ENCODE measurements around the gene TRIAP1.

Gene TRIAP1

DNA sequence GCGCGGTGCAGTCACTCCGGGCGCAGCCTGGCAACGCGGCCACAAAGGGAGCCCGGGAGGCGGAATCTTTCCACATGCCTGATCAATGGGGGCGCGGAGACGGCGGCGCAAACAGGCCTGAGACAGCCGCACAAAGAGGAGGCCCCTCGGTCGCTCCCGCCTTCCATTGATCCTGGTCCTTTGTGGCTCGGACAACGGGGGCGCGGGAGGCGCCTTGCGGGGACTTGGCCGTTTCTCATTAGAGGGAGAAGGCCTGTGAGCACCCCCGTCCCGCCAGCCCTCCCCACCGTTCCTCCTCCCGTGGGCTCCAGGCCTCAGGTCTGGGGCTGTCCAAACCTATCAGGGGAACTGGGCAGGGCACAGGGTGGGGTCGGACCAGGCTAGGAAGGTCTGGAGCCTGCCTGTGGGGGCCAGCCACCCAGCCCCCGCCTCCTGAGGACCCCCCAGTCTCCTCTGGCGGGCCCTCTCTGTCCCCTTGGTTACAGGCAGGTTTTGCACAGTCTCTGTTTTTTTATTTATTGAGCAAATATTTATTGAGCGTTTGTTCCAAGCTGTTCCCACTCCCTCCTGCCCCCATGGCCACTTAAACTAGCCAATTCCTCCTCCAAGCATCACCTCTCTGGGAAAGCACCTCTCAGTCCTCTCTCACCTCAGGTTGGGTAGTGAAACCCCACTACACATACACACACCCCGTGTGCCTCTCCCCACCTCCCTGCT lies 48.2 kb downstream of the TRIAP1 start:
- no peak overlapping the region for H3K4me3 ChIP-seq (ENCODE audit: low read length, poor library complexity, severe bottlenecking)
- no peaks in the 10 kb centered on the region for H3K9me2 ChIP-seq (replicated peaks; ENCODE audit: low read depth, low read length)
- no peaks in the 10 kb centered on the region for H3F3A ChIP-seq (ENCODE audit: low read depth)
- H3K4me2 ChIP-seq (ENCODE audit: low read depth, low read length, poor library complexity, severe bottlenecking), result no peak overlapping the region
- H4K20me1 ChIP-seq (ENCODE audit: insufficient read depth, low read length, poor library complexity, severe bottlenecking), result no peaks in the 10 kb centered on the region
- no peak overlapping the region for H3K9ac ChIP-seq (ENCODE audit: low read depth, low read length, poor library complexity, severe bottlenecking)
- no peaks in the 10 kb centered on the region for H3K9me3 ChIP-seq (ENCODE audit: insufficient read depth, low read depth, low read length)
- no peak for TF ChIP-seq EZH2phosphoT487 (IDR thresholded peaks at IDR 0.05; ENCODE audit: borderline replicate concordance)
- TF ChIP-seq, protein P1, sequence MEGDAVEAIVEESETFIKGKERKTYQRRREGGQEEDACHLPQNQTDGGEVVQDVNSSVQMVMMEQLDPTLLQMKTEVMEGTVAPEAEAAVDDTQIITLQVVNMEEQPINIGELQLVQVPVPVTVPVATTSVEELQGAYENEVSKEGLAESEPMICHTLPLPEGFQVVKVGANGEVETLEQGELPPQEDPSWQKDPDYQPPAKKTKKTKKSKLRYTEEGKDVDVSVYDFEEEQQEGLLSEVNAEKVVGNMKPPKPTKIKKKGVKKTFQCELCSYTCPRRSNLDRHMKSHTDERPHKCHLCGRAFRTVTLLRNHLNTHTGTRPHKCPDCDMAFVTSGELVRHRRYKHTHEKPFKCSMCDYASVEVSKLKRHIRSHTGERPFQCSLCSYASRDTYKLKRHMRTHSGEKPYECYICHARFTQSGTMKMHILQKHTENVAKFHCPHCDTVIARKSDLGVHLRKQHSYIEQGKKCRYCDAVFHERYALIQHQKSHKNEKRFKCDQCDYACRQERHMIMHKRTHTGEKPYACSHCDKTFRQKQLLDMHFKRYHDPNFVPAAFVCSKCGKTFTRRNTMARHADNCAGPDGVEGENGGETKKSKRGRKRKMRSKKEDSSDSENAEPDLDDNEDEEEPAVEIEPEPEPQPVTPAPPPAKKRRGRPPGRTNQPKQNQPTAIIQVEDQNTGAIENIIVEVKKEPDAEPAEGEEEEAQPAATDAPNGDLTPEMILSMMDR (conservative IDR thresholded peaks at IDR 0.05; ENCODE audit: low read length), result no peak
- H3K27me3 ChIP-seq (ENCODE audit: insufficient read depth, low read length, poor library complexity, severe bottlenecking), result no peaks in the 10 kb centered on the region
- H3K79me2 ChIP-seq (ENCODE audit: insufficient read depth, low read length), result no peaks in the 10 kb centered on the region
- H2AFZ ChIP-seq (ENCODE audit: low read length), result no peak overlapping the region
- no peaks in the 10 kb centered on the region for H3K36me3 ChIP-seq (ENCODE audit: insufficient read depth, low read length)
- no peaks in the 10 kb centered on the region for H3K4me1 ChIP-seq (ENCODE audit: insufficient read depth, low read length, poor library complexity, severe bottlenecking)

DNA sequence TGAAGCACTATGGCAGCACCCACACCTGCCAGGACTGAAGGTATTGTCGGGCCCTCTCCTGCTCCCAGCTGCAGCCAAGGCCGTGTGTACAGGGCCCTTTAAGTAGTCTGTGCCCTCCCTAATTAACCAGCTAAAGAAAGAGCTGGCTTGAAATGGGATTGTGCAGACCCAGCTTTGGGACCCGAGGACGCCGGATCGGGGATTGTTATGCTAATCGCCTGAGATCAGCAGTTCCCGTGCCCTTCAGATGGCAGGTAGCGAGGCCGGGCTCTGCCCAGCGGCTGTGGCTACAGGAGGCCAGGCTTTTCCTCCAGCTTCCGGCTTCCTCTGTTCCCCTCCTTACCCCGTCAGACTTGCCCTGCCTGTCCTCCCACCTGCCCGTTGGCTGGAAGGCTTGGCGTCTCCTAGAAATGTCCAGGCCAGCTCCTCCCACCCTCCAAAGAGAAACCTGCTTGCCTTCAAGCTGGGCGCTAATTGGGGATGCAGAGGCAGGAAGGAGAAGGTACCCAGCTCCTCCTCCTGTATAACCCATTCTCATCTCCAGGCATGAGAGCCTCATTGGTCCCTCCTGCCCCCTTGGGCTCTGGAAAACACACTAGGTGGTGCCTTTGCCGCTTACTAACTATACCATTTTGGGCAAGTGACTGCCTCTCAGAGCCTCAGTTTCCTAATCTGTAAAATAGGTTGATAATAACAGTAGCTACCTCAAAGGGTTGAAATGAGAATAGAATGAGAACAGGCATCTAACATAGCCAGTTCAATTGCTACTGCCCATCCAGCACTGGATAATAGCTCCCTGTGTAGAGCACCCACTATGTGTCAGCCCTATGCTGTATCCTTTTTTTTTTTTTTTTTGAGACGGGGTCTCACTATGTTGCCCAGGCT lies 51.5 kb downstream of the TRIAP1 start:
- H3K9me3 ChIP-seq (ENCODE audit: insufficient read depth, low read depth, low read length), result no peaks in the 10 kb centered on the region
- no peak overlapping the region for H2AFZ ChIP-seq (ENCODE audit: low read length)
- no peaks in the 10 kb centered on the region for H3F3A ChIP-seq (ENCODE audit: low read depth)
- no peaks in the 10 kb centered on the region for H3K4me1 ChIP-seq (ENCODE audit: insufficient read depth, low read length, poor library complexity, severe bottlenecking)
- H3K36me3 ChIP-seq (ENCODE audit: insufficient read depth, low read length), result no peaks in the 10 kb centered on the region
- no peak overlapping the region for H3K9ac ChIP-seq (ENCODE audit: low read depth, low read length, poor library complexity, severe bottlenecking)
- H3K79me2 ChIP-seq (ENCODE audit: insufficient read depth, low read length), result no peaks in the 10 kb centered on the region
- no peaks in the 10 kb centered on the region for H4K20me1 ChIP-seq (ENCODE audit: insufficient read depth, low read length, poor library complexity, severe bottlenecking)
- no peak for TF ChIP-seq EZH2phosphoT487 (IDR thresholded peaks at IDR 0.05; ENCODE audit: borderline replicate concordance)
- TF ChIP-seq, protein P1 (conservative IDR thresholded peaks at IDR 0.05; ENCODE audit: low read length), result no peak
- H3K4me2 ChIP-seq (ENCODE audit: low read depth, low read length, poor library complexity, severe bottlenecking), result no peak overlapping the region
- H3K27me3 ChIP-seq (ENCODE audit: insufficient read depth, low read length, poor library complexity, severe bottlenecking), result no peaks in the 10 kb centered on the region
- H3K4me3 ChIP-seq (ENCODE audit: low read length, poor library complexity, severe bottlenecking), result no peak overlapping the region
- no peaks in the 10 kb centered on the region for H3K9me2 ChIP-seq (replicated peaks; ENCODE audit: low read depth, low read length)
